IMR-90 (cell line): ENCODE data around the gene ERCC1.

ENCODE experiments used
- BHLHE40 ChIP-seq: fragments of 150-350 bp; IDR thresholded peaks from 2 replicates; pipeline ENCODE4 v1.6.1; 2016; ENCODE audit warnings: mild to moderate bottlenecking, low read depth, low read length
- POLR2A ChIP-seq: IDR thresholded peaks from 2 replicates; pipeline ENCODE4 v1.6.1; 2012; ENCODE audit warnings: mild to moderate bottlenecking, low read depth, low read length
- RFX5 ChIP-seq: IDR thresholded peaks from 2 replicates; pipeline ENCODE4 v1.8.0; 2012; ENCODE audit warnings: low read depth, mild to moderate bottlenecking, low read length, moderate library complexity
- TF ChIP-seq, protein P1 (sequence below): conservative IDR thresholded peaks from 2 replicates; pipeline ENCODE4 v1.5.1; 2012; ENCODE audit warnings: mild to moderate bottlenecking, low read depth, low read length, improper control_type of control experiment

DNA sequence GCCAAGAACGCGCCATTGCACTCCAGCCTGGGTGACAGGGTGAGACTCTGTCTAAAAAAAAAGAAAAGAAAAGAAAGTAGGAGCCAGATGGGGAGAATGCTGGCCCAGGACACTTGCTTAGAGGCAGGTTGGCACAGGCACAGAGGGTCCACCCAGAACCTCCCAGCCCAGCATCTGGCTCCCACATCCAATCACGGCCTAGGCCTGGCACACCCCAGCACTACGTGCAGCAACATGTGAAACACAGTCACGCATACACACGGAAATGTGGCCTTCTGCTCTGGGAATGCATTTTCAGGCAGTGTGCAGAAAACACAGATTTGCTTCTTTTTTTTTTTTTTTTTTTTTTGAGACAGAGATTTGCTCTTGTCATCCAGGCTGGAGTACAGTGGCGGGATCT lies 23.2 kb upstream of the ERCC1 start:
- TF ChIP-seq, protein P1, sequence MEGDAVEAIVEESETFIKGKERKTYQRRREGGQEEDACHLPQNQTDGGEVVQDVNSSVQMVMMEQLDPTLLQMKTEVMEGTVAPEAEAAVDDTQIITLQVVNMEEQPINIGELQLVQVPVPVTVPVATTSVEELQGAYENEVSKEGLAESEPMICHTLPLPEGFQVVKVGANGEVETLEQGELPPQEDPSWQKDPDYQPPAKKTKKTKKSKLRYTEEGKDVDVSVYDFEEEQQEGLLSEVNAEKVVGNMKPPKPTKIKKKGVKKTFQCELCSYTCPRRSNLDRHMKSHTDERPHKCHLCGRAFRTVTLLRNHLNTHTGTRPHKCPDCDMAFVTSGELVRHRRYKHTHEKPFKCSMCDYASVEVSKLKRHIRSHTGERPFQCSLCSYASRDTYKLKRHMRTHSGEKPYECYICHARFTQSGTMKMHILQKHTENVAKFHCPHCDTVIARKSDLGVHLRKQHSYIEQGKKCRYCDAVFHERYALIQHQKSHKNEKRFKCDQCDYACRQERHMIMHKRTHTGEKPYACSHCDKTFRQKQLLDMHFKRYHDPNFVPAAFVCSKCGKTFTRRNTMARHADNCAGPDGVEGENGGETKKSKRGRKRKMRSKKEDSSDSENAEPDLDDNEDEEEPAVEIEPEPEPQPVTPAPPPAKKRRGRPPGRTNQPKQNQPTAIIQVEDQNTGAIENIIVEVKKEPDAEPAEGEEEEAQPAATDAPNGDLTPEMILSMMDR = no peak
- TF ChIP-seq BHLHE40 = no peak
- no peak for TF ChIP-seq RFX5
- no peak for TF ChIP-seq POLR2A
